SHP77 (cell line): ENCODE results near the gene CHTF8.

Experiments used
- DNase-seq, 2 experiments: peaks; one replicate each; lab custom pipeline; 2025; lab: John Stamatoyannopoulos, UW

Gene CHTF8

GRCh38 chr16:69112285-69113129 lies 19.9 kb downstream of the CHTF8 start:
- peak; percentile 51 to 71 for DNase-seq

DNA sequence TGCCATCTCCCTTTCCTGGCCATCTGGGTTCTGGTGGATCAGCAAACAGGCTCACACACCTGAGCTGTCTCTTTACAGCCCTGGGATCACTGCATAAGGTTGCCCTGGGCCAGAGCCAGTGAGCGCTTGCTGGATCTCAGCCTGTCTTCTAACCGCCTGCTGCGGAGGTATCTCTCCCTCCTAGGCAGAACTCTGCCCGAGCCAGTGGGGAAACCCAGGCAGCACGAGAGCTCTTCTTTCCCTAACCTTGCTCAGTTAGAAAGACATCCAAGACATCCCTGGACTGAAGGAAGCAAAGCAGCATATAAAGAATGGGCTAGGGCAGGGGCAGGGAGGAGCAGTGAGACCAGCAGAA lies 20.5 kb downstream of the CHTF8 start:
- no peak for DNase-seq

DNA sequence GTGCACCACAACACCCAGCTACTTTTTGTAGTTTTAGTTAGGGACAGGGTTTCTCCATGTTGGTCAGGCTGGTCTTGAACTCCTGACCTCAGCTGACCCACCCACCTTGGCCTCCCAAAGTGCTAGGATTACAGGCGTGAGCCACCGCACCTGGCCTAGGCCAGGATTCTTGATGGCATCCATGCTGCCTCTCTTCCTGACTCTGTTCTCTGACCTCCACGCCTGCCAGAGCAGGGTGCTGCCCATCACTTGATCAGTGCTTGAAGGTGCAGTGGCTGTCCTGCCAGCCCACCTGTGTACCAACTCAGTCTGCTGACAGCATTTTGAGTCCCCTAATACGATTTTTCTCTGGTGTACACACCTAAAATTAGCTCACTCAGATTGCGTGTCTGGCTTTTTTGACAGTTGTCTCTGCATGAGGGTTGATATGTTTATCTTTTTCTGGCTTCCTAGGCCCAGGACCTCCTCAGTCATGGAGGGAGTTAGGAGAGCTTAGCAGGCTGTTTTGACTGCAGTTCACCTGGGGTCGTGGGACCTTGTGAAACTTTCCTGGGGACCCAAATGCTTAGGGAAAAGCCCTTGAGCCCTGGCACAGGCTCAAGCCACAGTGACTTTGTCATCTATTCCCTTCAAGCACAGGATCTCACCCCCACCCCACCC lies 21.0 kb downstream of the CHTF8 start:
- no peak for DNase-seq

DNA sequence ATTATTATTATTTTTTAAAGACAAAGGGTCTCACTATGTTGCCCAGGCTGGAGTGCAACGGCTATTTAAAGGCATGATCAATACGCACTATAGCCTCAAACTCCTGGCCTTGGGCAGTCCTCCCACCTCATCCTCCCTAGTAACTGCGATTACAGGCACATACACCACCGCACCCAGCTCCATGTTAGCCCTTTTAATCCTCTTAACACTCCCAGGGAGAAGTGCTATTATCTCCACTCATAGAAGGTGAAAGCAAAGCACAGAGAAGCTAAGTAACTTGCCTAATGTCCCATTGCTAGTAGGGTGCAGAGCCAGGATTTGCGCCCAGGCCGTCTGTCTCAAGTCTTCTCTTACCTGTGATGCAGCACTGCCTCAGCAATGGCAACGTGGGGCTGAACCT lies 22.0 kb downstream of the CHTF8 start:
- DNase-seq: no peak

DNA sequence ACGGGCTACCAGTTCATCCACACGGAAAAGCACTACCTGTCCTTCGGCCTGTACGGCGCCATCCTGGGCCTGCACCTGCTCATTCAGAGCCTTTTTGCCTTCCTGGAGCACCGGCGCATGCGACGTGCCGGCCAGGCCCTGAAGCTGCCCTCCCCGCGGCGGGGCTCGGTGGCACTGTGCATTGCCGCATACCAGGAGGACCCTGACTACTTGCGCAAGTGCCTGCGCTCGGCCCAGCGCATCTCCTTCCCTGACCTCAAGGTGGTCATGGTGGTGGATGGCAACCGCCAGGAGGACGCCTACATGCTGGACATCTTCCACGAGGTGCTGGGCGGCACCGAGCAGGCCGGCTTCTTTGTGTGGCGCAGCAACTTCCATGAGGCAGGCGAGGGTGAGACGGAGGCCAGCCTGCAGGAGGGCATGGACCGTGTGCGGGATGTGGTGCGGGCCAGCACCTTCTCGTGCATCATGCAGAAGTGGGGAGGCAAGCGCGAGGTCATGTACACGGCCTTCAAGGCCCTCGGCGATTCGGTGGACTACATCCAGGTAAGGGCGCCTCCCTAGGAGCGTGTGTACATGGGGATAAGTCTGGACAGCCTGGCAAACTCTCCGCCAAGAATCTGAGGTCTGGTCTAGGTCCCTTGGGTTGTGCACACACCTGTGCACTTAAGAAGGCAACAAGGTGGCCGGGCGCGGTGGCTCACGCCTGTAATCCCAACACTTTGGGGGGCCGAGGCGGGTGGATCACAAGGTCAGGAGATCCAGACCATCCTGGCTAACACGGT lies 22.7 kb downstream of the CHTF8 start:
- DNase-seq: no peak

DNA sequence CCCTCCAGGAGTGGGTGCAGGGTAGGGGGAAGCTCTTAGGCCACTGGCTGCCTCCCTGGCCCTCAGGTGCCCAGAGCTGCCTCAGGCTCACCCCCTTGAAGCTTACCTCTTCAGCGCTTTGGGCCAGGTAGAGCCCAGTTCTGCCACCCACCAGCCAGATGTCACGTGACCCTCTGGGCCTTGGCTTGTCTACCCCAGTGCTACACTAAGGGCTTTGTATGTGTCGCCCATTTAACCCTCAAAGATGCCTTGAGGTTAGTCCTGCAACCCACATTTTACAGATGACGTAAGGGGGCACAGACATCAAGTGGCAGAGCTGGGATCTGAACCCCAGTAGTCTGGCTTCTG lies 23.5 kb downstream of the CHTF8 start:
- no peak for DNase-seq

DNA sequence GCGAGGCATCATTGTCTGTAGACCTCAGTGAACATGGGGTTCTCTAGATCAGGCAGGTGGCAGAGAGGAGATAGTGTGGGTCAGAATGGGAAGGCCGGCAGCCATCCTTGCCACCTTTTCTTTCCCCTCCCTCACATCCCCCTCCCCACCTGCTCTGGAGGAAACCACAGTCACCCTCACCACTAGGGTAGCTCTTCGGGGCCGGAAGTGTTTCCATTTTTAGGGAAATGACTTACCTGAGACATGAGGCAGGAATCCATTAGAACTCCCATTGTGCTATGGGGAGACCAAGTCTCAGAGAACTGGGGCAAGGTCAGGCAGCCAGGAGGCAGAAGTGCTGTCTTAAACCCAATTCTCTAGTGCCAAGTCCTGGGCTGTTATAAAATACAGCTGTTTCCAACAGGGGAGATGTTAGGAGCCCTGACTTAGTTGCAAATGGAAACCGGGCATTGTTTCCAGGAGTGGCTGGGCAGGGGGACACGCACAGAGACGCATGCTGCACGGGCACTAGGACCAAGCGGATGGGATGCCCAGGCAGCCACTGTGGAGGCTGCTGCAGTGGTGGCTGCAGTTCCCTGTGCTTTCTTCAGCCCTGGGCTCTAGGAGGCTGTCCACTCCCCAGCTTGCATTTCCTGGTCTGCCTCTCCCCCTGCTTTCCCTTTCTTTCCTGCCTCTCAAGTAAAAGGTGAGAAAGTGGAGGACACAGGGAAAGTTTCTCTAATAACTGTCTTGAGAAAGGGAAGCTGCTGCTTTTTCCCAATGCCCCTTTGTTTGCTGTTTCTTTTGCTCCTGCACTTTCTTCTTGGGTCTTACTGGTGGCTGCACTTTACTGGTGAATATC lies 24.1 kb downstream of the CHTF8 start:
- no peak for DNase-seq

- DNase-seq: no peak
Observed at GRCh38 chr16:69107316-69107962, 24.9 kb downstream of the CHTF8 start.

DNA sequence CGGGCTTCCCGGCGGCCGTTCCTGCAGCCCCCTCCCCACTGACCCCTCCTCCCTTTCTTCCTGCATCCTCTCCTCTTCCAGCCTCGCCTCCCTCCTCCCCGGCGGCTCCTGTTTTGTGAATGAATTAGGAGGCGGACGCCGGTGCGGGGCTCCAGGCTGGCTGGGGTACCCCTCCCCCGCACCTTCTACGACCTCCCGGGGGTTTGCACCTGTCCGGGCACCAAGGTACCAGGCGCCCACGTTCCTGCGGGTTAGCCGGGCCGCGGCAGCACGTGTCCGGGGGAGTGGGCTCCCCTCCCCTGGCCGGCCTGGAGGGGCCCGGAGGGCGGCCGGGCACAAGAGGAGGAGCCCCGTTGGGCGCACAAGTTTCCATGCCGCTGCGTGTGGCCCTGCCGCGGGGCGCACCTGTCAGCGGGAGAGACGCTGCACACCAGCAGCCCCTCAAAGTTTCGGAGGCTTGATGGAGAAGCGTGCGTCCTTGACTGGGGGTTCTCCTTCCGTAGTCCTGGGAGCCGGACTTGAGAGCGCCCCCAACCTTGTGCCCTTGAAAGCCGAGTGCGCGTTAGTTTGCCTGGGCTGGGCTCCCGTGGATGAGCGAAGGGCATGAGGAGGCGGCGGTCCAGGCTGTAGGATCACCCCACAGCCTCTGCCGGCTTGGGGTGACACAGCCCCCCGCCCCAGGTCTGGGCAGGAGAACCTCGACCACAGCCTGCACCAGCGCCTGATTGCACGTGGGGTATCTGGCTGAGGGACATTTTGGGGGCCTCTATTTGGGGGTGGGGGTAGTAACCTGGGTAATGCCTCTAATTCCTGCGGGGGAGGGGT lies 25.7 kb downstream of the CHTF8 start:
- DNase-seq: no peak

- DNase-seq: peak in 1 of 2 experiments; percentile 35
Observed at GRCh38 chr16:69105501-69106361, 26.7 kb downstream of the CHTF8 start, which contains the start of gene HAS3. Gene HAS3 (plus strand): TSS chr16:69105653. CDS start chr16:69109396, 3,743 bp downstream.

GRCh38 chr16:69100071-69100691 lies 32.2 kb downstream of the CHTF8 start:
- peak; percentile 52 to 61 for DNase-seq

- DNase-seq: no peak
Observed at GRCh38 chr16:69095193-69095592, 37.2 kb downstream of the CHTF8 start.

DNA sequence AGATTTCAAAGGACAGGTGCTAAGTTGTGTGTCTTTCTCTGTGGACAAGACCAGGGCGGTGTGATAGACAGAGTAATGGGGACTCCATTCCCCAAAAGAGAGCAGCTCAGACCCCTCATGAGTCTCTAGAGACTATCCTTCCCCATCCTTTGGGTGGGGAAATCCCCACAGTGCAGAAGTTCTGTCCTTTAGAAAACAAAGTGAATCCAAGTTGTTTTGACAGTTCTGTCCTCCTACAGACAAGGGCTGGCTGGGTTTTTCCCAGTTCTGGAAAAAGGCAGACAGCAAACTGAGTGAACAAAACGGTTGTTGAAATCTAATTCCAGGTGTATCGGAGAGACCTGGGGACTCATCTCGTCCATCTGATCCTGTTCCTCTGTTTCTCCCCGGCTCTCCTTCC lies 37.9 kb downstream of the CHTF8 start:
- DNase-seq: no peak

GRCh38 chr16:69093974-69094373 lies 38.4 kb downstream of the CHTF8 start:
- no peak for DNase-seq

DNA sequence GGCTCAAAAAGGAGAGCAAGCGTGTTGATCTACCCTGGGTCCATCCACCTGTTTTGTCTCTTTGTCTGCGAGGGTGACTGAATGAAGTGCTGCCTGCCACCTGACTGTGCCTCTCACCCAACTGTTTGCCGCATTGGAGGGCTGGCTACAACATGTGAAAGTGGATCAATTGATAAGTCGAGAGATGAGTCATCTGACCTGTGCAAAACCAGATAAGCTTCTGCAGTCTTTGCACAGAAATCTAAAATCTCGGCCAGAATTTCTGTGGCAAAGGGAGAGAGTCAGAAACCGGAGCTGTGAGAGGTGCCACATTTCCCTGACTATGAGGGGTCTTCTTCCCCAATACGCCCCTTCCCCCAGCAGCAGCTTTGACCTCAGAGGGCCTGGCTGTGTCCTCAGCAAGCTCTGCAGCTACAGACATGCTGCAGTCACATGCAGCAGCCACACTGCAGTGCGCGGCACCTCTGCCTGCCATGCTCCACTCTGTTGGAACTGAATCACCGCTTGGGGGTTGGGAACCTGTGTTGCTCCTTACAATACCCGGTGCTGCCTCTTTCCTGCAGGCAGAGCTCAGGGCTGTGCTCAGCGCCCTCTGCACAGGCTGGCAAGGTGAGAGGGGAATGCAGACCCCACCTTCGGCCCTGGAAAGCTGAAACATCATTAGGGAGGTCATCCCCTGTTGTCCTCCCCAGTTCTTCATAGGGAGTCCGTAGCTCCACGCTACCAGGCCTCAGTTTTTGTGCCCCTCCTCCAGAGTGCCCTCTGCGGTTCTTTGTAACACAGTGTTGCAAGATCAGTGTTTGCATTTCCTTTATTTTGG lies 43.1 kb downstream of the CHTF8 start:
- DNase-seq: peak in 1 of 2 experiments; percentile 12

DNA sequence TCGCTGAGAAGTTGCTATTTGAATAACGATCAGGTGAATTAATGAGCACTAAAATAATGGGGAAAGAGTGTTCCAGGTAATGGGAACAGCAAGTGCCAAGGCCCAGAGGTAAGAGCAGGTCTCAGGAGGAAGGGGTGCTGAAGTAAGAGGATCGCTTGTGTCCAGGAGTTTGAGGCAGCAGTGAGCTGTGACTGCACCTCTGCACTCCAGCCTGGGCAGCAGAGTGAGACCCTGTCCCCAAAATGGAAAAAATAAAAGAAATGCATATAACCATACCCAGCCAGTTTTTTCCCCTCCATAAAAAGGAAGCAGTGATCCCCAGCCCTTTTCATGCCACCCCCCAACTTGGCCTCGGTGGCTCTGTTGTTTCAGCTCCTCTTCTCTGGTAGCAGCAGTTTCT lies 43.7 kb downstream of the CHTF8 start:
- DNase-seq: no peak

GRCh38 chr16:69087161-69087581 lies 45.2 kb downstream of the CHTF8 start:
- DNase-seq: no peak
